Upper lobe of right lung (tissue), 1 donor: ENCODE measurements around the gene MYOD1. TPM values are rescaled to one million over a fixed set of nuclear protein-coding genes. Genes with fewer than 3 reads are reported as not detected.

Experiments used
- ATAC-seq: fragments of 200-7000 bp; cut with Tn5 transposase; one replicate; pipeline ENCODE4 v1.9.1; 2020; ENCODE audit warnings: mild to moderate bottlenecking, moderate library complexity
- DNase-seq: peaks from one replicate; pipeline ENCODE4 v3.0.0-alpha.2; 2020
- H3K27ac ChIP-seq: fragments of 200-600 bp; one replicate; pipeline ENCODE4 v1.8.0; 2022
- H3K27me3 ChIP-seq: fragments of 200-600 bp; one replicate; pipeline ENCODE4 v1.8.0; 2022; ENCODE audit warnings: mild to moderate bottlenecking
- H3K36me3 ChIP-seq: fragments of 200-600 bp; one replicate; pipeline ENCODE4 v1.8.0; 2022
- H3K4me1 ChIP-seq: fragments of 200-600 bp; one replicate; pipeline ENCODE4 v1.8.0; 2022
- H3K4me3 ChIP-seq: fragments of 200-600 bp; one replicate; pipeline ENCODE4 v1.8.0; 2022; ENCODE audit warnings: mild to moderate bottlenecking
- H3K9me3 ChIP-seq: fragments of 200-600 bp; one replicate; pipeline ENCODE4 v1.8.0; 2022
- intact Hi-C: fragments of 100-400 bp; cut with DNase I; formaldehyde crosslinking; loops from one replicate; pipeline ENCODE4 v1.11.0; 2022
- total RNA-seq: library from RNA; stranded (reverse); fragmentation: NEBNext Ultra II Directional; extraction: Animal tissue kit (Norgen Biotek cat#: 25700); gene quantifications from one replicate; pipeline ENCODE4 v1.2.1, GENCODE V29; 2021
- TF ChIP-seq, protein P1 (sequence below): fragments of 200-600 bp; IDR thresholded peaks from one replicate; pipeline ENCODE4 v1.8.0; 2022; ENCODE audit warnings: antibody characterized with exemption
- donor health status: DM: no; HTN: yes; CAD: no; lungs with severe emphysema.

MYOD1 gene
- total RNA-seq, 1 donor from 2014 or later, result not detected

DNA sequence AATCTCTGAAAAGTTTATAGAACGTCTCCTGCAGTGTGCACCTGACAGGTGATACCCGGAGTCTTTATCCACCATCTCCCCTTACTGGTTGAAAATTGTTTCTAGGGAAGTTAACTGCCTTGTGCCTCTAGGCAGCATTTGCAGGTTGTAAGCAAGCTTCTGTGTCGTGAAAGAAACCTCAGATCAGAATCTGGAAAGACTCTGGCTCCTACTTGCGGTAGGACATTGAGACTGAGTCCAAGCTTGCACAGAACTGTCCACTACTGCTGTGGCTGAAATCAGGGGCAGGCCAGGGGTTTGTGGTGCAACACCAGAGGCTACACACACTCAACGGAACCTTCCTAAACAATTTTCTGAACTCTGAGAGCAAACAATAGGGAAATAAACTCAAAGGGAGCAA lies 34.8 kb upstream of the MYOD1 start:
- TF ChIP-seq, protein P1, sequence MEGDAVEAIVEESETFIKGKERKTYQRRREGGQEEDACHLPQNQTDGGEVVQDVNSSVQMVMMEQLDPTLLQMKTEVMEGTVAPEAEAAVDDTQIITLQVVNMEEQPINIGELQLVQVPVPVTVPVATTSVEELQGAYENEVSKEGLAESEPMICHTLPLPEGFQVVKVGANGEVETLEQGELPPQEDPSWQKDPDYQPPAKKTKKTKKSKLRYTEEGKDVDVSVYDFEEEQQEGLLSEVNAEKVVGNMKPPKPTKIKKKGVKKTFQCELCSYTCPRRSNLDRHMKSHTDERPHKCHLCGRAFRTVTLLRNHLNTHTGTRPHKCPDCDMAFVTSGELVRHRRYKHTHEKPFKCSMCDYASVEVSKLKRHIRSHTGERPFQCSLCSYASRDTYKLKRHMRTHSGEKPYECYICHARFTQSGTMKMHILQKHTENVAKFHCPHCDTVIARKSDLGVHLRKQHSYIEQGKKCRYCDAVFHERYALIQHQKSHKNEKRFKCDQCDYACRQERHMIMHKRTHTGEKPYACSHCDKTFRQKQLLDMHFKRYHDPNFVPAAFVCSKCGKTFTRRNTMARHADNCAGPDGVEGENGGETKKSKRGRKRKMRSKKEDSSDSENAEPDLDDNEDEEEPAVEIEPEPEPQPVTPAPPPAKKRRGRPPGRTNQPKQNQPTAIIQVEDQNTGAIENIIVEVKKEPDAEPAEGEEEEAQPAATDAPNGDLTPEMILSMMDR, result no peak
- DNase-seq, result no peak
- Histone ChIP-seq H3K4me1 (no peaks in the 10 kb centered on the region), H3K27ac (no peak overlapping the region), H3K4me3 (no peak overlapping the region), H3K36me3 (no peaks in the 10 kb centered on the region), H3K27me3 (peaks cover 7% of the 10 kb centered on the region), H3K9me3 (no peaks in the 10 kb centered on the region)
- intact Hi-C loops, result no loop called here
- no peak for ATAC-seq

DNA sequence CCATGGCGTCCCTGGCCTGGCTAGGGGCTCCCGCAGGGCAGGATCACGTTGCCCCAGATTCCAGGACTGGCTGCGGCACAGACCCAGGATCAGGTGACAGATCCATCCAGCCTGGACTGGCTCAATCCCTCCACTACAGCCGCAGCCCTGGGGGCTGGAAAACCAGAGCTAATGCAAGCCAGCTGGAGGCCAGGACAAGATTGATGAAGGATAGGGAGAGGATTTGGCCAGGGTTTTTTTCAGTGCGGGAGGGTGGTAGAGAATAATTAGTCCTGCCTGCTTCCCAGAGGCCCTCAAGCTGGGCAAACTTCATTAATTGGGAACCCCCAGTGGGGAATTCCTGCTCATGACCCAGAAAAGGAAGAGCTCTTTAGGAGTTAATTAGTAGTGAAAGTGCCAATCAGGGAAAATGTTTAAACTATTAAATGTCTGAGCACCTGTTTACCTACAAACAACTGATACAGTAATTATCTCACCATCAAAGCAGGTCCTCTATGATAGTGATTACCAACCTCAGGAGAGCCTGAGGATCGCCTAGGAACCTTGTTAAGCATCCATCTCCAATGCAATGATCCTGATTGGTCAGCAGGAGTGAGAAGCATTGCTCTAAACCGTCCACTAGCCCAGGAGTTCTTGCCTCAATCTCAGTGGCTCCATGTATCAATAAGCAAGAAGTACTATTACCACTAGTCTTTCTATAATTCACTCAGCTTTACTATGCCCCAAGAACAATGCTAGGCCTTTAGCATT lies 33.0 kb upstream of the MYOD1 start:
- Histone ChIP-seq H3K36me3 (no peaks in the 10 kb centered on the region), H3K4me3 (no peak overlapping the region), H3K27me3 (peaks cover 12% of the 10 kb centered on the region), H3K27ac (no peak overlapping the region), H3K4me1 (no peaks in the 10 kb centered on the region), H3K9me3 (no peaks in the 10 kb centered on the region)
- ATAC-seq (no peak), DNase-seq (no peak)
- intact Hi-C loops, result no loop called here
- TF ChIP-seq, protein P1, result no peak

DNA sequence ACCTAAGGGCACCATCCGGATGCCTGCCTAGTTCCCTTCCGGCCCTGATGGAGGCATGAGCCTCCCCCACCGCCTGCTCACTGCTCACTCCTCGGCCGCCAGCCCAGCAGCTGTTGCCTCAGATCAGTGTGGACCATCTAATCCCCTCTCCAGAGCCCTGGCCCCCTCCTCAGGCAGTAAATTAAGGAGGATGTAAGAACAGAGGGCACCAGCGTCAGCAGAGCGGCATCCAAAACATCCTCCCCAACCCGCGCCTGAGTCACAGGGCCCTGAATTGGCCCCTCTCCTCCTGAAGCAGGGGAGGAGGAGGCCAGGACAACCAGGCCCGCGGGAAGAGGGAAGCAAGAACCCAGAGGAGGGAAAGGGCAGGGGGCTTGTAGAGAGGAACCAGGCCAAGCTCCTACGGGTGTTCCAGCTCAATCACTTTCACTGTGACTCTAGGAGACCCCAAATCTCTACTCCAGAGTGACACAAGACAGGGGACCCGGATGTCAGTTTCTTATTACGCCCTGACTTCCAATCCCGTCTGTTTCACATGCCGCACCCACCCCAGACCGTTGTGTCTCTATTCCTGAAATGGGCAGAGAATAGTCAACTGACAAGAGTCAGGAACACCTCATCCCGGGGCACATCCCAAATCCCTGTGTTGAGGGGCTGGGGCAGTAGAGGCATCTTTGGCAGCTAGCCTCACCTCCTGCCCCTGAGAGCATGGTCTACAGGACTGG lies 31.3 kb upstream of the MYOD1 start:
- intact Hi-C loops, result no loop called here
- Histone ChIP-seq H3K27ac (no peak overlapping the region), H3K4me1 (no peaks in the 10 kb centered on the region), H3K36me3 (no peaks in the 10 kb centered on the region), H3K9me3 (no peaks in the 10 kb centered on the region), H3K27me3 (peaks cover 19% of the 10 kb centered on the region), H3K4me3 (no peak overlapping the region)
- no peak for ATAC-seq
- no peak for DNase-seq
- TF ChIP-seq, protein P1, result no peak

DNA sequence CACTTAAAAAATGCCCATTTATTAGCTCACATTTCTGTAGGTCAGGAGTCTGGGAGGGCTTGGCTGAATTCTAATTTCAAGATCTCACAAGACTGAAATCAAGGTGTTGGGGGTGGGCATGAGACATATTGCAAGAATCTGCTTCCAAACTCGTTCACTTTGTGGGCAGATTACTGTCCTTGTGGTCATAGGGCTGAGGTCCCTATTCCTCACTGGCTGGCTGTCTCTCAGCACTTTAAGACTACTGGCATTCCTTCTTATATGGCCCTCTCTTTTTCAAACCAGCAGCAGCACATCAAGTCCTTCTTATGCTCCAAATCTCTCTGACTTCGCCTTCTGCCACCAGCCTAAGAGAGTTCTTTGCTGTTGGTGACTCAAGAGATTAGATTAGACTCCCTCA lies 27.8 kb upstream of the MYOD1 start:
- Histone ChIP-seq H3K27me3 (peaks cover 48% of the 10 kb centered on the region), H3K27ac (no peak overlapping the region), H3K4me3 (no peak overlapping the region), H3K36me3 (no peaks in the 10 kb centered on the region), H3K4me1 (no peaks in the 10 kb centered on the region), H3K9me3 (no peaks in the 10 kb centered on the region)
- TF ChIP-seq, protein P1, result no peak
- DNase-seq, result no peak
- intact Hi-C loops, result no loop called here
- no peak for ATAC-seq

DNA sequence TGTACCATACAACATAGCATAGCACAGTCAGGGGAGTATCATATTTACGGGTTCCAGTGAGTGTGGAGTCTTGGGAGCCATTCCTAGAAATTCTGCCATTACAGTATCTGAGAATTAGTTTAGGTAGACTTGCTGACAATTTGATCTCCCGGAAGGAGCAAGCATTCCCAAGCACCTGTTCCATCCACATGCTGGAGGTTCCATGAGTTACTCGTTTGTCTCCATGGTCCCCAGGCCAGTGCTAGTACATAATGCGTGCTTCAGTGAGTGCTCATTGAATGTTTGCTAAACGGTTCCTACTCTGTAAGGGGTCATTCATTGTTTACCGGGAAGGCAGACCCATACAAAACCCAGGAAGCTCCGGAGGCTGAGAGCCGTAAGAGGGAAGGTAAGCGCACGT lies 27.4 kb upstream of the MYOD1 start:
- DNase-seq (no peak), ATAC-seq (no peak)
- intact Hi-C loops, result no loop called here
- Histone ChIP-seq H3K27me3 (peaks cover 52% of the 10 kb centered on the region), H3K4me1 (no peaks in the 10 kb centered on the region), H3K9me3 (no peaks in the 10 kb centered on the region), H3K4me3 (no peak overlapping the region), H3K27ac (no peak overlapping the region), H3K36me3 (no peaks in the 10 kb centered on the region)
- TF ChIP-seq, protein P1, result no peak
